Mesothelial cell of epicardium (in vitro differentiated cells): Measurements from ENCODE around the gene TAOK1. TPM values are rescaled to one million over a fixed set of nuclear protein-coding genes. Genes with fewer than 3 reads are reported as not detected.
A peak's percentile ranks its signal among the peaks of the same experiment; 100 is the strongest.

Experiments used
- DNase-seq, 2 experiments: peaks; one replicate each; pipeline ENCODE4 v3.0.0; 2021; ENCODE audit warnings: low spot score in 2 of 2; ENCODE audit not compliant: unreplicated experiment in 2 of 2
- H3K27ac Mint-ChIP-seq: 2 replicates; pipeline ENCODE4 v1.8.0; 2021; ENCODE audit warnings: mixed read lengths
- H3K27me3 Mint-ChIP-seq: 2 replicates; pipeline ENCODE4 v1.8.0; 2021; ENCODE audit warnings: low read depth, mixed read lengths
- H3K36me3 Mint-ChIP-seq: 2 replicates; pipeline ENCODE4 v1.8.0; 2021; ENCODE audit warnings: mixed read lengths
- H3K4me1 Mint-ChIP-seq: 2 replicates; pipeline ENCODE4 v1.8.0; 2021; ENCODE audit warnings: mixed read lengths
- H3K4me3 Mint-ChIP-seq: 2 replicates; pipeline ENCODE4 v1.8.0; 2021; ENCODE audit warnings: mild to moderate bottlenecking, moderate library complexity, mixed read lengths
- H3K9me3 Mint-ChIP-seq: 2 replicates; pipeline ENCODE4 v1.8.0; 2021; ENCODE audit warnings: mixed read lengths
- total RNA-seq: library from RNA; stranded (reverse); gene quantifications from 3 replicates; pipeline ENCODE4 v1.2.1, GENCODE V29; 2021
- TF ChIP-seq, protein P1 (sequence below): fragments of 200-600 bp; sonication (generic); IDR thresholded peaks from one replicate; pipeline ENCODE4 v1.5.0; 2021; ENCODE audit warnings: antibody characterized with exemption; ENCODE audit not compliant: unreplicated experiment

The TAOK1 gene
- total RNA-seq, 1 donor from 2014 or later, result 86.7 TPM

DNA sequence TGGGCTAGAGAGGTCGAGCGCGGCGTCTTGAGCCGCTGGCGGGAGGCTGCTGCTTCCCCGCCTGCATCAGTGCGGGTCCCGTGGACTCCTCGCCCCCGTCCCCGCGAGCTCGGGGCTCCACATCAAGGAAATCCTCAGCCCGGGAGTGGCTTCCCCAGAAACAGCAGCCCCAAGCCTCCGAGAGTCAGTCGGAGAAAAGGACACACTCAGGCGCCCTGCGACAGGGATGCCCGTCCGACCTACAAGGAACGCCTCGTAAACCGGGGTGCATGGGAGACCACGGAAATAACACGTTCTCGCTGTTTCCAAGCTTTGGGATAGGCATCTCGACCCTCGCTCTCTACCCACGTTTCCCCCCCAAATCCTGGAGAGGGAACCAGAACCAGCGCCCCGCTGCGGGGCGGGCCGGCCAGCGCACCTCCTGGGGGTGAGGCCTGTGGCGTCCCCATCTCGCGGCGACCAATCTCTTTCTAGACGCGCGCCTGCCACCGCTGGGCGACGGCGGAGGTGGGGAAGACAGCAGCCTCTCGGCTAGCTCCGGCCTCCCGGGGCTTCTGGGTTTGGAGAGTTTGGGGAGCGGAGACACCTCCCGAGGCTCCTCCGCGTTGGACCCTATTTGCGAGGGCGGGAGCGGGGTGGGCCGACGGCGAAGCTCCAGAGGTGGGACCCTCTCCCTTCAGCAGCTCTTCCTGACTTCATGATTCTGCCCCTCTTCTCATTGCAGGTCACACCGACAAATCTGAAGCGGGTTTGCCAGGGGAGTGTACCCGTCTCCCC is 177.6 kb downstream of the TAOK1 start:
- peaks cover 30% of the 10 kb centered on the region for H3K27me3 Mint-ChIP-seq
- DNase-seq, result peak; percentile 30 to 67
- H3K27ac Mint-ChIP-seq, result peak overlapping the region; percentile 95
- H3K4me1 Mint-ChIP-seq, result peaks cover 24% of the 10 kb centered on the region
- TF ChIP-seq, protein P1, sequence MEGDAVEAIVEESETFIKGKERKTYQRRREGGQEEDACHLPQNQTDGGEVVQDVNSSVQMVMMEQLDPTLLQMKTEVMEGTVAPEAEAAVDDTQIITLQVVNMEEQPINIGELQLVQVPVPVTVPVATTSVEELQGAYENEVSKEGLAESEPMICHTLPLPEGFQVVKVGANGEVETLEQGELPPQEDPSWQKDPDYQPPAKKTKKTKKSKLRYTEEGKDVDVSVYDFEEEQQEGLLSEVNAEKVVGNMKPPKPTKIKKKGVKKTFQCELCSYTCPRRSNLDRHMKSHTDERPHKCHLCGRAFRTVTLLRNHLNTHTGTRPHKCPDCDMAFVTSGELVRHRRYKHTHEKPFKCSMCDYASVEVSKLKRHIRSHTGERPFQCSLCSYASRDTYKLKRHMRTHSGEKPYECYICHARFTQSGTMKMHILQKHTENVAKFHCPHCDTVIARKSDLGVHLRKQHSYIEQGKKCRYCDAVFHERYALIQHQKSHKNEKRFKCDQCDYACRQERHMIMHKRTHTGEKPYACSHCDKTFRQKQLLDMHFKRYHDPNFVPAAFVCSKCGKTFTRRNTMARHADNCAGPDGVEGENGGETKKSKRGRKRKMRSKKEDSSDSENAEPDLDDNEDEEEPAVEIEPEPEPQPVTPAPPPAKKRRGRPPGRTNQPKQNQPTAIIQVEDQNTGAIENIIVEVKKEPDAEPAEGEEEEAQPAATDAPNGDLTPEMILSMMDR, result peak; percentile 22
- peaks cover 1% of the 10 kb centered on the region for H3K36me3 Mint-ChIP-seq
- peak overlapping the region; percentile 91 for H3K4me3 Mint-ChIP-seq
- no peaks in the 10 kb centered on the region for H3K9me3 Mint-ChIP-seq

DNA sequence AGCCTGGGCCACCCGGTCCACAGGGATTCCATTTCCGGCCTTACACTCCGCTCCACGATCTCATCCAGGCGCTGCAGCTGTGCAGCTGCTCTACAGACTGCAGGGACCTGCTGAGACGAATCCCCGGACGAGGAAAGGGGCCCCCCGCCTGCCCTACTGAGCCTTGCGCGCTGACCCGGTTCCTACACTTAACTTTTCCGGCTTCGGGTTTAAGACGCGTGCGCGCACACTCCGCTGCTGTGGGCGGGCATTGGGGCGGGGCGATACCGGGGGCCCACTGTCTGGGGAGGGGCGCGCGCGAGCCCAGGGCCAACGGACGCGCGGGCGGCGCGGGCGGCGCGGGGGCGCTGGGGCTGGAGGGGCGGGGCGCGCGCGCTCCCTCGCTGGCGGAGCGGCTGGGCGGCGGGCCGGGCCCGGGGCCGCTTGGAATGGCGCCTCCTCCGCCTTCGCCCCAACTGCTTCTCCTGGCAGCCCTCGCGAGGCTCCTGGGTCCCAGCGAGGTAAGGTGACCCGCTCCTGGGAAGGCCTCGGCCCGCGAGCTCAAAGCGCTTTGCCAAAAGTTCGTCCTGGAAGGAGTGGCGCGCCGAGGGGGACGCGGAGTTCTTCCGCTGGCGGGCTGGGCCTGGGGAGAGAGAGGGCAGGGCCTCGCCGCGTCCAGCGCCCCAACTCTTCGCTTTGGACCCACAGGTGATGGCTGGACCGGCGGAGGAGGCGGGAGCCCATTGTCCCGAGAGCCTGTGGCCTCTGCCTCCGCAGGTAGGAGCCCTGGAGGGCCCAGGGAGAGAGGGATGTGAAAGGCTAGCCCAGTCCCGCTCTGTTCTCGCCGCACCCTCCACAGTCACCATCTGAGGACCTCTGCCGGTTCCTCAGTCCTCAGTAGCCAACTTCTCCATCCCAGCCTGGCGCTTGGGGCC is 178.4 kb downstream of the TAOK1 start, which contains the start of gene TP53I13:
Gene TP53I13 (plus strand): TSS at position 371 of the 914 bp plus-strand sequence. CDS start 58 bp downstream, at position 429.
- TF ChIP-seq, protein P1, result no peak
- Mint-ChIP-seq H3K4me1 (peaks cover 31% of the 10 kb centered on the region), H3K27me3 (peaks cover 26% of the 10 kb centered on the region), H3K27ac (peak within 1 kb of the TSS; percentile 95), H3K36me3 (peaks cover 1% of the 10 kb centered on the region), H3K4me3 (peak within 1 kb of the TSS; percentile 91), H3K9me3 (no peaks in the 10 kb centered on the region)
- peak; percentile 76 to 84 for DNase-seq

DNA sequence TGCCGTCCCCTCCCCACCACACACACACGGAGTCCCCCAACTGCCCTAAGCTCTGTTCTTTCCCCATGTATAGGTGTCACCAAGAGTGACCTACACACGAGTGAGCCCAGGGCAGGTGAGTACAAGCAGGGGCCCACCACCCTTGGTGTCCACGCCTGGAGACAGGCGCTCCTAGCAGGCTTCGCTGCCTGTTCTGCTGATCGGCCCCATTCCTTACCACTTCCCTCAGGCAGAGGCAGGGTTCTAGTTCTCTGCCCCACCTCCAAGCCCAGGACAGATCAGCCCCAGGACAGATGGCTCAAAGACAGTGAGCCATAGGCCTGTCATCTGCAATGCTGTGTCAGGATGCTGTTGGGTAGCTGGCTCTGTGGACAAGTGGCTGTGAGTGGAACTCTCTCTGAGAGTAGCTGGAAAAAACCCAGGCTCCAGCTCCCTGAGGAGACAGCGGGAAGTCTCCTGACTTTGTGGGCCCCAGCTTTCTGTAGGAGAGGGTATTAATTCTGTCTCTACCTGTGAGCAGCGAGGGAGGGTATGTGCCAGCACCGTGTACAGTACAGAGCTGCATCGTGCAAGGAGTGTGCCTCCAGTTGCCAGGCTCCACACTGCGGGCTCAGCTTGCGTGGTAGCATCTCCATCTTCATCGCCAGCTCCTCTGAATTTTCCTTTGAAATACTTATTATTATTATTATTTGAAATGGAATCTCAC is 179.2 kb downstream of the TAOK1 start:
- Mint-ChIP-seq H3K27me3 (peaks cover 19% of the 10 kb centered on the region), H3K4me3 (peak overlapping the region; percentile 81), H3K27ac (peak overlapping the region; percentile 87), H3K4me1 (peaks cover 31% of the 10 kb centered on the region), H3K9me3 (no peaks in the 10 kb centered on the region), H3K36me3 (peaks cover 1% of the 10 kb centered on the region)
- peak in 1 of 2 experiments; percentile 29 for DNase-seq
- TF ChIP-seq, protein P1, result no peak

DNA sequence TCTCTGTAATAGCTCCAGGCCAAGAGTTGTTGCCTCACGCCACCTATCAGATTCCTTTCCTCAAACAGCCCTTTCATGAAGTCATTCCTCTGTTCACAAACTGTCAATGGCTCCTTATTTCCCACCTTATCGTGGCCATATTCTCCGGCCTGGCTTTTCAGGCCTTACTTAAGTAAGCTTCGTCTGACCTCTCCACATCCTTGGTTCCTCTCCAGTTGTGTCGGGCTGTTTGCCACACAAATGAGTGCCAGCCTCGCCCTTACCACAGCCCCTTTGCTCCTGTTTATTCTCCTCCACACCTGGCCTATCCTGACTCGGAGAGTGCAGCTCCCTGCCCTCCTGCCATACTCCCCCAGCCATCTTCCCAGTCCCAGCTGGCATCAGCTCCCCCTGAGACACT is 180.4 kb downstream of the TAOK1 start:
- no peak for DNase-seq
- TF ChIP-seq, protein P1, result no peak
- Mint-ChIP-seq H3K4me3 (peak overlapping the region; percentile 30), H3K9me3 (no peaks in the 10 kb centered on the region), H3K4me1 (peaks cover 31% of the 10 kb centered on the region), H3K36me3 (peaks cover 5% of the 10 kb centered on the region), H3K27ac (no peak overlapping the region), H3K27me3 (peaks cover 9% of the 10 kb centered on the region)

DNA sequence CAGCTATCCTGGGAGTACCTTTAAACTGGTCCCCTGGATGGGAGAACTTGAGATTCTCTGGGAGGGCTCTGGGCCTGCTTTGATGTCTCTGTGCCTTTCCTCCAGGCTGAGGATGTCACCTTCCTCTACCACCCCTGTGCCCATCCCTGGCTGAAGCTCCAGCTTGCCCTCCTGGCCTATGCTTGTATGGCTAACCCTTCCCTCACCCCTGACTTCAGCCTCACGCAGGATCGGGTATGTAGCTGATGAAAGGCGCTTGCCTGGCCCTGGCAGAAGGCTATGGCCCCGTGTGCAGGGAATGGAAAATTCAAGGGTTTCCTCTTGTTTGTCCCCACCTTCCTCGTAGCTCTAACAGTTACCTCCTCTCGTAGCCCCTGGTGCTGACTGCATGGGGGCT is 181.3 kb downstream of the TAOK1 start:
- no peak overlapping the region for H3K4me3 Mint-ChIP-seq
- H3K36me3 Mint-ChIP-seq, result peaks cover 5% of the 10 kb centered on the region
- no peaks in the 10 kb centered on the region for H3K9me3 Mint-ChIP-seq
- no peak overlapping the region for H3K27ac Mint-ChIP-seq
- H3K4me1 Mint-ChIP-seq, result peaks cover 24% of the 10 kb centered on the region
- TF ChIP-seq, protein P1, result no peak
- H3K27me3 Mint-ChIP-seq, result peaks cover 2% of the 10 kb centered on the region
- no peak for DNase-seq
